ENCODE results near the gene DHTKD1. TPM values are rescaled to one million over a fixed set of nuclear protein-coding genes. Genes with fewer than 3 reads are reported as not detected.

DHTKD1 gene
- total and polyA plus RNA-seq, 10 of the 15 experiments (the other 5 are each of a cell fraction or from before 2014, with no cell fraction given) = 11.3 to 35.0 (median 26.9) TPM

- TF ChIP-seq BCL3 (IDR thresholded peaks at IDR 0.05; ENCODE audit: borderline replicate concordance, insufficient read depth, low read depth, low read length, poor library complexity, severe bottlenecking) (no peak), SMARCA5 (IDR thresholded peaks at IDR 0.05) (peak; percentile 71), PAX5 (IDR thresholded peaks at IDR 0.05; ENCODE audit: borderline replicate concordance, low read depth, low read length) (0 out of 2 replicates have a peak, but pooled peaks have one; percentile 35), SREBF2 (IDR thresholded peaks at IDR 0.05; ENCODE audit: low read length) (no peak), IRF3 (IDR thresholded peaks at IDR 0.05) (no peak), ASH2L (IDR thresholded peaks at IDR 0.05; ENCODE audit: borderline replicate concordance, low read depth) (no peak), EED (IDR thresholded peaks at IDR 0.05; ENCODE audit: low read depth) (no peak), RCOR1 (conservative IDR thresholded peaks at IDR 0.05; ENCODE audit: low read depth, low read length) (no peak), CREB1 (IDR thresholded peaks at IDR 0.05; ENCODE audit: low read depth) (no peak), KDM1A (IDR thresholded peaks at IDR 0.05; ENCODE audit: borderline replicate concordance) (no peak), REST (IDR thresholded peaks at IDR 0.05; ENCODE audit: low read depth, low read length) (no peak), RBBP5 (conservative IDR thresholded peaks at IDR 0.05) (no peak), BCL11A (IDR thresholded peaks at IDR 0.05; ENCODE audit: low read depth, low read length) (no peak), CHD4 (IDR thresholded peaks at IDR 0.05) (no peak)
- TF ChIP-seq, protein P1, sequence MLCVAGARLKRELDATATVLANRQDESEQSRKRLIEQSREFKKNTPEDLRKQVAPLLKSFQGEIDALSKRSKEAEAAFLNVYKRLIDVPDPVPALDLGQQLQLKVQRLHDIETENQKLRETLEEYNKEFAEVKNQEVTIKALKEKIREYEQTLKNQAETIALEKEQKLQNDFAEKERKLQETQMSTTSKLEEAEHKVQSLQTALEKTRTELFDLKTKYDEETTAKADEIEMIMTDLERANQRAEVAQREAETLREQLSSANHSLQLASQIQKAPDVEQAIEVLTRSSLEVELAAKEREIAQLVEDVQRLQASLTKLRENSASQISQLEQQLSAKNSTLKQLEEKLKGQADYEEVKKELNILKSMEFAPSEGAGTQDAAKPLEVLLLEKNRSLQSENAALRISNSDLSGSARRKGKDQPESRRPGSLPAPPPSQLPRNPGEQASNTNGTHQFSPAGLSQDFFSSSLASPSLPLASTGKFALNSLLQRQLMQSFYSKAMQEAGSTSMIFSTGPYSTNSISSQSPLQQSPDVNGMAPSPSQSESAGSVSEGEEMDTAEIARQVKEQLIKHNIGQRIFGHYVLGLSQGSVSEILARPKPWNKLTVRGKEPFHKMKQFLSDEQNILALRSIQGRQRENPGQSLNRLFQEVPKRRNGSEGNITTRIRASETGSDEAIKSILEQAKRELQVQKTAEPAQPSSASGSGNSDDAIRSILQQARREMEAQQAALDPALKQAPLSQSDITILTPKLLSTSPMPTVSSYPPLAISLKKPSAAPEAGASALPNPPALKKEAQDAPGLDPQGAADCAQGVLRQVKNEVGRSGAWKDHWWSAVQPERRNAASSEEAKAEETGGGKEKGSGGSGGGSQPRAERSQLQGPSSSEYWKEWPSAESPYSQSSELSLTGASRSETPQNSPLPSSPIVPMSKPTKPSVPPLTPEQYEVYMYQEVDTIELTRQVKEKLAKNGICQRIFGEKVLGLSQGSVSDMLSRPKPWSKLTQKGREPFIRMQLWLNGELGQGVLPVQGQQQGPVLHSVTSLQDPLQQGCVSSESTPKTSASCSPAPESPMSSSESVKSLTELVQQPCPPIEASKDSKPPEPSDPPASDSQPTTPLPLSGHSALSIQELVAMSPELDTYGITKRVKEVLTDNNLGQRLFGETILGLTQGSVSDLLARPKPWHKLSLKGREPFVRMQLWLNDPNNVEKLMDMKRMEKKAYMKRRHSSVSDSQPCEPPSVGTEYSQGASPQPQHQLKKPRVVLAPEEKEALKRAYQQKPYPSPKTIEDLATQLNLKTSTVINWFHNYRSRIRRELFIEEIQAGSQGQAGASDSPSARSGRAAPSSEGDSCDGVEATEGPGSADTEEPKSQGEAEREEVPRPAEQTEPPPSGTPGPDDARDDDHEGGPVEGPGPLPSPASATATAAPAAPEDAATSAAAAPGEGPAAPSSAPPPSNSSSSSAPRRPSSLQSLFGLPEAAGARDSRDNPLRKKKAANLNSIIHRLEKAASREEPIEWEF (IDR thresholded peaks at IDR 0.05; ENCODE audit: insufficient replicate concordance, low read depth, low read length) = no peak
- TF ChIP-seq, protein P2, sequence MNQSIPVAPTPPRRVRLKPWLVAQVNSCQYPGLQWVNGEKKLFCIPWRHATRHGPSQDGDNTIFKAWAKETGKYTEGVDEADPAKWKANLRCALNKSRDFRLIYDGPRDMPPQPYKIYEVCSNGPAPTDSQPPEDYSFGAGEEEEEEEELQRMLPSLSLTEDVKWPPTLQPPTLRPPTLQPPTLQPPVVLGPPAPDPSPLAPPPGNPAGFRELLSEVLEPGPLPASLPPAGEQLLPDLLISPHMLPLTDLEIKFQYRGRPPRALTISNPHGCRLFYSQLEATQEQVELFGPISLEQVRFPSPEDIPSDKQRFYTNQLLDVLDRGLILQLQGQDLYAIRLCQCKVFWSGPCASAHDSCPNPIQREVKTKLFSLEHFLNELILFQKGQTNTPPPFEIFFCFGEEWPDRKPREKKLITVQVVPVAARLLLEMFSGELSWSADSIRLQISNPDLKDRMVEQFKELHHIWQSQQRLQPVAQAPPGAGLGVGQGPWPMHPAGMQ (IDR thresholded peaks at IDR 0.05; ENCODE audit: borderline replicate concordance) = no peak
- TF ChIP-seq, protein P3, sequence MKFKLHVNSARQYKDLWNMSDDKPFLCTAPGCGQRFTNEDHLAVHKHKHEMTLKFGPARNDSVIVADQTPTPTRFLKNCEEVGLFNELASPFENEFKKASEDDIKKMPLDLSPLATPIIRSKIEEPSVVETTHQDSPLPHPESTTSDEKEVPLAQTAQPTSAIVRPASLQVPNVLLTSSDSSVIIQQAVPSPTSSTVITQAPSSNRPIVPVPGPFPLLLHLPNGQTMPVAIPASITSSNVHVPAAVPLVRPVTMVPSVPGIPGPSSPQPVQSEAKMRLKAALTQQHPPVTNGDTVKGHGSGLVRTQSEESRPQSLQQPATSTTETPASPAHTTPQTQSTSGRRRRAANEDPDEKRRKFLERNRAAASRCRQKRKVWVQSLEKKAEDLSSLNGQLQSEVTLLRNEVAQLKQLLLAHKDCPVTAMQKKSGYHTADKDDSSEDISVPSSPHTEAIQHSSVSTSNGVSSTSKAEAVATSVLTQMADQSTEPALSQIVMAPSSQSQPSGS (IDR thresholded peaks at IDR 0.05; ENCODE audit: low read length) = no peak
These were observed 26.4 kb upstream of the DHTKD1 start (continued) for GRCh38 chr10:12042409-12042796.
